PC-3 (cell line): ENCODE data around the gene COPS2. TPM values are rescaled to one million over a fixed set of nuclear protein-coding genes. Genes with fewer than 3 reads are reported as not detected.

Experiments
- ATAC-seq: fragments of 200-7000 bp; cut with Tn5 transposase; 2 replicates; pipeline ENCODE4 v1.9.1; 2020; ENCODE audit warnings: mild to moderate bottlenecking, moderate library complexity
- BruUV-seq: library from RNA; stranded (reverse); fragments of 400-500 nt; replicated peaks from 2 replicates; lab custom pipeline; 2021; lab: Mats Ljungman, UMichigan
- CTCF ChIA-PET: fragments of 300-600 bp; sonication (Branson Sonifier 250); formaldehyde crosslinking; loops from one replicate; lab custom pipeline; 2022; ENCODE audit warnings: antibody characterized with exemption; lab: Charles Lee
- POLR2A ChIA-PET: fragments of 300-600 bp; sonication (Branson Sonifier 250); formaldehyde crosslinking; loops from one replicate; lab custom pipeline; 2022; ENCODE audit warnings: antibody characterized with exemption; ENCODE audit not compliant: unreplicated experiment; lab: Charles Lee
- DNase-seq: peaks from one replicate; pipeline ENCODE4 v3.0.0-alpha.2; 2015
- H2AFZ ChIP-seq: fragments of 300-600 bp; sonication (generic); 2 replicates; pipeline ENCODE4 v1.6.0; 2016; ENCODE audit warnings: antibody characterized with exemption, low read length
- H3F3A ChIP-seq: fragments of 300-600 bp; sonication (generic); one replicate; pipeline ENCODE4 v1.6.0; 2017; ENCODE audit warnings: antibody characterized with exemption, low read length, control low read depth, mild to moderate bottlenecking; ENCODE audit not compliant: unreplicated experiment
- H3K27ac ChIP-seq: fragments of 300-600 bp; sonication (generic); 2 replicates; pipeline ENCODE4 v1.5.1; 2016; ENCODE audit warnings: mild to moderate bottlenecking, low read length
- H3K27me3 ChIP-seq: fragments of 300-600 bp; sonication (generic); 2 replicates; pipeline ENCODE4 v1.6.1; 2016; ENCODE audit warnings: low read length, mixed read lengths
- H3K36me3 ChIP-seq: fragments of 300-600 bp; sonication (generic); 2 replicates; pipeline ENCODE4 v1.6.1; 2016; ENCODE audit warnings: low read depth, mixed run types, low read length, mixed read lengths
- H3K4me1 ChIP-seq: fragments of 300-600 bp; sonication (generic); 2 replicates; pipeline ENCODE4 v1.5.1; 2016; ENCODE audit warnings: low read length; ENCODE audit not compliant: insufficient read depth
- H3K4me2 ChIP-seq: fragments of 300-600 bp; sonication (generic); 2 replicates; pipeline ENCODE4 v1.6.0; 2016; ENCODE audit warnings: low read length
- H3K4me3 ChIP-seq: fragments of 300-600 bp; sonication (generic); 2 replicates; pipeline ENCODE4 v1.5.1; 2016; ENCODE audit warnings: mild to moderate bottlenecking, low read length, mixed read lengths
- H3K79me2 ChIP-seq: fragments of 300-600 bp; sonication (generic); 2 replicates; pipeline ENCODE4 v1.6.1; 2017; ENCODE audit warnings: low read length, mixed read lengths
- H3K9ac ChIP-seq: fragments of 300-600 bp; sonication (generic); 2 replicates; pipeline ENCODE4 v1.6.0; 2016; ENCODE audit warnings: mild to moderate bottlenecking, low read length
- H3K9me2 ChIP-seq: fragments of 300-600 bp; sonication (generic); replicated peaks from 2 replicates; pipeline ENCODE4 v1.6.1; 2016; ENCODE audit warnings: mixed run types, low read length, mixed read lengths
- H3K9me3 ChIP-seq: fragments of 300-600 bp; sonication (generic); 2 replicates; pipeline ENCODE4 v1.6.1; 2016; ENCODE audit warnings: low read length, mixed read lengths
- H4K20me1 ChIP-seq: fragments of 300-600 bp; sonication (generic); 2 replicates; pipeline ENCODE4 v1.6.1; 2016; ENCODE audit warnings: low read length, mixed read lengths
- EZH2 ChIP-seq: fragments of 300-600 bp; sonication (generic); IDR thresholded peaks from one replicate; pipeline ENCODE4 v1.6.1; 2017; ENCODE audit warnings: antibody characterized with exemption, mild to moderate bottlenecking, low read length; ENCODE audit not compliant: unreplicated experiment
- EZH2phosphoT487 ChIP-seq: fragments of 300-600 bp; sonication (generic); IDR thresholded peaks from 2 replicates; pipeline ENCODE4 v1.6.1; 2018; ENCODE audit warnings: mild to moderate bottlenecking, antibody characterized with exemption, low read length, borderline replicate concordance
- intact Hi-C: fragments of 100-400 bp; cut with micrococcal nuclease; formaldehyde crosslinking; loops from 2 replicates; pipeline ENCODE4 v1.9.0; 2023
- total RNA-seq: library from RNA; depleted of rRNA; stranded (reverse); fragments of >200 nt; gene quantifications from 2 replicates; pipeline ENCODE4 v1.2.3, GENCODE V29; 2014
- TF ChIP-seq, protein P1 (sequence below): fragments of 300-600 bp; sonication (generic); conservative IDR thresholded peaks from 2 replicates; pipeline ENCODE4 v1.5.1; 2017; ENCODE audit warnings: antibody characterized with exemption, low read depth, mild to moderate bottlenecking, low read length

The COPS2 gene
- total RNA-seq, 1 experiment from 2014 or later = 30.4 TPM

GRCh38 chr15:49163678-49164077 is 8.3 kb upstream of the COPS2 start:
- H3K4me1 ChIP-seq = peaks cover 11% of the 10 kb centered on the region
- DNase-seq = peak; percentile 83
- H3K79me2 ChIP-seq = no peaks in the 10 kb centered on the region
- H3K9ac ChIP-seq = no peak overlapping the region
- H3K27me3 ChIP-seq = no peaks in the 10 kb centered on the region
- TF ChIP-seq, protein P1, sequence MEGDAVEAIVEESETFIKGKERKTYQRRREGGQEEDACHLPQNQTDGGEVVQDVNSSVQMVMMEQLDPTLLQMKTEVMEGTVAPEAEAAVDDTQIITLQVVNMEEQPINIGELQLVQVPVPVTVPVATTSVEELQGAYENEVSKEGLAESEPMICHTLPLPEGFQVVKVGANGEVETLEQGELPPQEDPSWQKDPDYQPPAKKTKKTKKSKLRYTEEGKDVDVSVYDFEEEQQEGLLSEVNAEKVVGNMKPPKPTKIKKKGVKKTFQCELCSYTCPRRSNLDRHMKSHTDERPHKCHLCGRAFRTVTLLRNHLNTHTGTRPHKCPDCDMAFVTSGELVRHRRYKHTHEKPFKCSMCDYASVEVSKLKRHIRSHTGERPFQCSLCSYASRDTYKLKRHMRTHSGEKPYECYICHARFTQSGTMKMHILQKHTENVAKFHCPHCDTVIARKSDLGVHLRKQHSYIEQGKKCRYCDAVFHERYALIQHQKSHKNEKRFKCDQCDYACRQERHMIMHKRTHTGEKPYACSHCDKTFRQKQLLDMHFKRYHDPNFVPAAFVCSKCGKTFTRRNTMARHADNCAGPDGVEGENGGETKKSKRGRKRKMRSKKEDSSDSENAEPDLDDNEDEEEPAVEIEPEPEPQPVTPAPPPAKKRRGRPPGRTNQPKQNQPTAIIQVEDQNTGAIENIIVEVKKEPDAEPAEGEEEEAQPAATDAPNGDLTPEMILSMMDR = no peak
- TF ChIP-seq EZH2phosphoT487 (no peak), EZH2 (no peak)
- no peaks in the 10 kb centered on the region for H3K9me2 ChIP-seq
- H4K20me1 ChIP-seq = no peaks in the 10 kb centered on the region
- peak overlapping the region; percentile 27 for H3K4me2 ChIP-seq
- no peak overlapping the region for H3K4me3 ChIP-seq
- no peaks in the 10 kb centered on the region for H3K36me3 ChIP-seq
- ChIA-PET CTCF (interaction anchor here (0.7 kb wide), 1 partner anchor 79 kb away, joined by 3 read pairs; no protein-coding TSS in a partner anchor), POLR2A (no interaction called here)
- BruUV-seq = no TSS peak
- ATAC-seq = peak; percentile 77
- H3K27ac ChIP-seq = peak overlapping the region; percentile 21
- H3F3A ChIP-seq = no peaks in the 10 kb centered on the region
- no peak overlapping the region for H2AFZ ChIP-seq
- intact Hi-C loops = no loop called here
- no peaks in the 10 kb centered on the region for H3K9me3 ChIP-seq

GRCh38 chr15:49155834-49156627 is 632 bp upstream of the COPS2 start:
- TF ChIP-seq, protein P1 = no peak
- TF ChIP-seq EZH2phosphoT487 = no peak
- no peak for TF ChIP-seq EZH2
- no peaks in the 10 kb centered on the region for H3F3A ChIP-seq
- CTCF ChIA-PET = interaction anchor here (1.1 to 1.4 kb wide), 2 partner anchors 10 to 14 kb away, joined by 3 to 4 read pairs; partner anchors contain the start of gene GALK2
- DNase-seq (peak; percentile 25), ATAC-seq (peak; percentile 16)
- H3K36me3 ChIP-seq = no peaks in the 10 kb centered on the region
- H3K4me2 ChIP-seq = peak overlapping the region; percentile 93
- H3K4me1 ChIP-seq = peaks cover 19% of the 10 kb centered on the region
- peak overlapping the region; percentile 99 for H3K9ac ChIP-seq
- H3K4me3 ChIP-seq = peak overlapping the region; percentile 100
- no peaks in the 10 kb centered on the region for H3K27me3 ChIP-seq
- intact Hi-C loops = loop anchor here (1.0 kb wide), 1 partner anchor 14 kb away; the partner anchor contains the start of gene GALK2
- TSS peak; percentile 75 for BruUV-seq
- H3K27ac ChIP-seq = peak overlapping the region; percentile 45; the same call in 1 of the 2 replicates
- POLR2A ChIA-PET = interaction anchor here (0.6 to 0.7 kb wide), 2 partner anchors 110 to 369 kb away, joined by 4 read pairs; partner anchors contain the start of gene SECISBP2L
- H4K20me1 ChIP-seq = peaks cover 26% of the 10 kb centered on the region
- H2AFZ ChIP-seq = peak overlapping the region; percentile 97
- H3K9me3 ChIP-seq = no peaks in the 10 kb centered on the region
- H3K79me2 ChIP-seq = peaks cover 67% of the 10 kb centered on the region
- H3K9me2 ChIP-seq = no peaks in the 10 kb centered on the region
